SIG-M5 (cell line): ENCODE results near the gene BLM.

ENCODE experiments used
- DNase-seq: peaks from one replicate; lab custom pipeline; 2025; lab: John Stamatoyannopoulos, UW

Gene BLM

GRCh38 chr15:90851940-90852339 is 134.8 kb downstream of the BLM start:
- DNase-seq: no peak

GRCh38 chr15:90855139-90855538 is 138.0 kb downstream of the BLM start:
- no peak for DNase-seq

- no peak for DNase-seq
These were observed 140.2 kb downstream of the BLM start for GRCh38 chr15:90857337-90857736.

GRCh38 chr15:90857883-90858443 is 140.8 kb downstream of the BLM start:
- DNase-seq: no peak

- DNase-seq: no peak
These were observed 142.3 kb downstream of the BLM start for GRCh38 chr15:90859234-90860131.

- DNase-seq: no peak
These were observed 143.3 kb downstream of the BLM start for GRCh38 chr15:90860450-90860849.

GRCh38 chr15:90860942-90861675 is 144.0 kb downstream of the BLM start:
- peak; percentile 18 for DNase-seq

GRCh38 chr15:90862487-90862886 is 145.3 kb downstream of the BLM start:
- DNase-seq: no peak

GRCh38 chr15:90862964-90863778 is 146.0 kb downstream of the BLM start:
- no peak for DNase-seq

- DNase-seq: no peak
These were observed 146.8 kb downstream of the BLM start for GRCh38 chr15:90863987-90864386.

- no peak for DNase-seq
These were observed 147.4 kb downstream of the BLM start for GRCh38 chr15:90864507-90864906.

- DNase-seq: no peak
These were observed 148.6 kb downstream of the BLM start for GRCh38 chr15:90865702-90866101.
